Measurements from ENCODE around the gene ENTR1.

The ENTR1 gene

DNA sequence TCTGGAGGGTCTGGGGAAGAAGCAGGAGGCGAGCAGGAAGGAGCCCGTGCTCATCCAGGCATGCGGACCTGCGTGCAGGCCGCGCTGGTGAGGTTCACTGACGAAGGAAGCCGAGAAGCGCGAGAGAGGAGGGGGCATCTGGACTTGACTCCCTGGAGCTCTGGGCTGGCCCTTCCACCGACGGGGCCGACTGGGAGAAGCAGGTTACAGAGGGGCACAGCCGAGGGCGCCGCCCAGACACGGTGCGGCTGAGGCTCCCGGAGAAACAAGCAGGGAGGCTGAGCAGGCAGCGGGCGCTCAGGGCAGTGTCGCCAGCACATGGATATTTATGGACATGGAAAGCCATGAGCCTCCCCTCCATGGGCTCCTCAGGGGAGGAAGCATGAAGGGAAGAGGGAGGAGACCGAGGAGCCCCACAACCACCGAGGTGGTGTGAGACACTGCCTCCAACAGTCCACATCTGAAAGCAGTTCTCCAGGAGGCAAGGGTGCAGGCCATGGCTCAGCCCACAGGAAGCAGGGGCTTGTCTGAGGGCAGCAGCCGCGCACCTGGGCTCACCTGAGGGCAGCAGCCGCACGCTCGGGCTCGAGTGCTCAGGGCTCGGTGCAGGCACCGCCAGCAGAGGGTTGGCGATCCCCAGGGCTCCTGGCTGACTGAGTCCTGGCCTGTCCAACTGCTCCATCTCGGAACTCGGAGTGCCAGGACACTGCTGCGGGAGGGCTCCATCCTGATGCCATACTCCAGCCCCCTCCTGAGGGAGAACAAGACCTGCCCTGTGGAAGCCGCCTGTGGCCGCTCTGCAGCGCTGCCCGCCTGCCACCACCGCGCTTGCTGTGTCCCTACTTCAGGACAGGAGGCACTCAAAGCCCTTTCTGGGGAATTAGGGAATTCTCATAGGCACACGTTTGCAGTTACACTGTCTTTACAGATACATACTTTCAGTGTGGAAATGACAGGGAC is 44.9 kb upstream of the ENTR1 start:
- Histone ChIP-seq H2BK15ac (ENCODE audit: low read depth, poor library complexity, severe bottlenecking) (no peak overlapping the region), H4K91ac (ENCODE audit: low read length) (peak overlapping the region; percentile 28), H2BK120ac (ENCODE audit: low read depth, low read length) (no peak overlapping the region), H3K18ac (ENCODE audit: low read depth in 1 of 2, low read length in 2 of 2) (no peak overlapping the region), H3K23ac (ENCODE audit: low read length in 2 of 2) (no peak overlapping the region), H2BK12ac (ENCODE audit: low read length in 2 of 2) (no peak overlapping the region), H3K79me1 (replicated peaks; ENCODE audit: low read length, poor library complexity, severe bottlenecking) (peaks cover 51% of the 10 kb centered on the region), H3K27ac (ENCODE audit: low read length, poor library complexity, severe bottlenecking) (no peak overlapping the region), H4K8ac (ENCODE audit: low read length) (no peak overlapping the region), H2BK5ac (ENCODE audit: low read depth, low read length, poor library complexity, severe bottlenecking) (no peak overlapping the region), H3K14ac (ENCODE audit: low read length in 2 of 2) (no peak overlapping the region), H2AFZ (ENCODE audit: low read depth, low read length) (no peak overlapping the region), H3K4ac (ENCODE audit: low read depth in 1 of 2, low read length in 2 of 2) (no peak overlapping the region), H2AK5ac (ENCODE audit: low read length, severe bottlenecking) (no peak overlapping the region), H3K36me3 (ENCODE audit: control insufficient read depth in 1 of 2, insufficient read depth in 2 of 2, low read depth in 1 of 2, low read length in 2 of 2) (peaks cover 80 to 88% of the 10 kb centered on the region in 2 experiments), H3K4me1 (ENCODE audit: control insufficient read depth, insufficient read depth, low read depth, low read length) (no peaks in the 10 kb centered on the region), H3K4me2 (ENCODE audit: low read length, poor library complexity, severe bottlenecking) (no peak overlapping the region), H3K9me3 (ENCODE audit: control insufficient read depth, low read length) (no peaks in the 10 kb centered on the region), H3K9ac (ENCODE audit: low read length) (no peak overlapping the region), H3K27me3 (ENCODE audit: control insufficient read depth in 1 of 2, insufficient read depth in 1 of 2, low read length in 2 of 2) (no peaks in the 10 kb centered on the region), H3K4me3 (ENCODE audit: insufficient read depth in 1 of 2, low read depth in 1 of 2, low read length in 2 of 2) (no peak overlapping the region)
- WGBS, result 95% methylated on average over 43 of the region's 43 CpGs
- DNase-seq, result no peak

DNA sequence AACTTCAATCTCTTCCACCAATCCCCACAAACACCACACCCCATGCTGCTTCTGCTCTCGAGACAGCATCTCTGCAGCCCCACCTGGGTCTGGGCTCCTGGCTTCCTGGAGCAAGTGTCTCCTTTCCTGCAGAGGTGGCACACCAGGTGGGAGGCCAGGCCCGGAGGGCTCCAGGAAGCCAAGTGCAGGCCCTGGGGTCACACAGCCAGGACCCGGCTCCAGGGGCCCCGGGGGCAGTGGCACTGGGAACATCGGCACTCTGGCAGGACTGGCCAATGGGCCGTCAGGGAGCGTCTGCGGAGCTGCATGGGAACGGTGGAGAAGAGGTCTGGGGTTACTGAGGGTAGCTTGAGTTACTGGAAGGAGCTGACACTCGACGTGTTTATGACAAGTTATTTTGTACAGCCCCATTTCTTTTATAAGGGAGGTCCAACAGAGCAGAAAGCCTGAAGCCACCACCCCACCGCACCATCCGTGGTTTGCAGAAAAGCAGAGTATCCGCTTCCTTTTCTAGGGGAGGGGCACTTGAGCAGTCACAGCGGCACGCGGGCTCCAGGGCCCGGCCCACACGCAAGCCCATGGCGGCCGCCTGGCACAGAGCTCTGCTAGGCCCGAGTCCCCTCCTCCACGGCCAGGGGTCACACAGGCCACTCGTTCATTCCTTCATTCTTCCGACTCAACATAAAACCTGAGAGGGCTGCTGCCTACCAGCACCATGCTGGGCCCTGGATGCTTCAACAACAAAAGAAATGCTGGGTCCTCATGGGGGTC is 43.8 kb upstream of the ENTR1 start:
- H3K9me3 ChIP-seq (ENCODE audit: control insufficient read depth, low read length), result no peaks in the 10 kb centered on the region
- no peak overlapping the region for H2BK12ac ChIP-seq (ENCODE audit: low read length in 2 of 2)
- H2AK5ac ChIP-seq (ENCODE audit: low read length, severe bottlenecking), result no peak overlapping the region
- no peak overlapping the region for H2AFZ ChIP-seq (ENCODE audit: low read depth, low read length)
- H3K23ac ChIP-seq (ENCODE audit: low read length in 2 of 2), result no peak overlapping the region
- H3K9ac ChIP-seq (ENCODE audit: low read length), result no peak overlapping the region
- H2BK5ac ChIP-seq (ENCODE audit: low read depth, low read length, poor library complexity, severe bottlenecking), result no peak overlapping the region
- no peak overlapping the region for H4K8ac ChIP-seq (ENCODE audit: low read length)
- 96% methylated on average over 25 of the region's 25 CpGs for WGBS
- no peak overlapping the region for H3K4ac ChIP-seq (ENCODE audit: low read depth in 1 of 2, low read length in 2 of 2)
- peaks cover 50% of the 10 kb centered on the region for H3K79me1 ChIP-seq (replicated peaks; ENCODE audit: low read length, poor library complexity, severe bottlenecking)
- no peak overlapping the region for H3K18ac ChIP-seq (ENCODE audit: low read depth in 1 of 2, low read length in 2 of 2)
- H4K91ac ChIP-seq (ENCODE audit: low read length), result no peak overlapping the region
- H2BK120ac ChIP-seq (ENCODE audit: low read depth, low read length), result no peak overlapping the region
- H3K36me3 ChIP-seq (ENCODE audit: control insufficient read depth in 1 of 2, insufficient read depth in 2 of 2, low read depth in 1 of 2, low read length in 2 of 2), result peaks cover 82 to 88% of the 10 kb centered on the region in 2 experiments
- H3K27me3 ChIP-seq (ENCODE audit: control insufficient read depth in 1 of 2, insufficient read depth in 1 of 2, low read length in 2 of 2), result no peaks in the 10 kb centered on the region
- no peak for DNase-seq
- H3K4me2 ChIP-seq (ENCODE audit: low read length, poor library complexity, severe bottlenecking), result no peak overlapping the region
- H2BK15ac ChIP-seq (ENCODE audit: low read depth, poor library complexity, severe bottlenecking), result no peak overlapping the region
- H3K27ac ChIP-seq (ENCODE audit: low read length, poor library complexity, severe bottlenecking), result no peak overlapping the region
- H3K14ac ChIP-seq (ENCODE audit: low read length in 2 of 2), result no peak overlapping the region
- H3K4me1 ChIP-seq (ENCODE audit: control insufficient read depth, insufficient read depth, low read depth, low read length), result no peaks in the 10 kb centered on the region
- H3K4me3 ChIP-seq (ENCODE audit: insufficient read depth in 1 of 2, low read depth in 1 of 2, low read length in 2 of 2), result no peak overlapping the region

GRCh38 chr9:136453326-136453725 is 42.9 kb upstream of the ENTR1 start:
- Histone ChIP-seq H2AK5ac (ENCODE audit: low read length, severe bottlenecking) (no peak overlapping the region), H2BK12ac (ENCODE audit: low read length in 2 of 2) (no peak overlapping the region), H3K27me3 (ENCODE audit: control insufficient read depth in 1 of 2, insufficient read depth in 1 of 2, low read length in 2 of 2) (no peaks in the 10 kb centered on the region), H3K9me3 (ENCODE audit: control insufficient read depth, low read length) (no peaks in the 10 kb centered on the region), H3K23ac (ENCODE audit: low read length in 2 of 2) (no peak overlapping the region), H3K4me1 (ENCODE audit: control insufficient read depth, insufficient read depth, low read depth, low read length) (no peaks in the 10 kb centered on the region), H3K4ac (ENCODE audit: low read depth in 1 of 2, low read length in 2 of 2) (no peak overlapping the region), H3K4me3 (ENCODE audit: insufficient read depth in 1 of 2, low read depth in 1 of 2, low read length in 2 of 2) (no peak overlapping the region), H3K9ac (ENCODE audit: low read length) (no peak overlapping the region), H4K8ac (ENCODE audit: low read length) (no peak overlapping the region), H2AFZ (ENCODE audit: low read depth, low read length) (no peak overlapping the region), H2BK5ac (ENCODE audit: low read depth, low read length, poor library complexity, severe bottlenecking) (no peak overlapping the region), H2BK15ac (ENCODE audit: low read depth, poor library complexity, severe bottlenecking) (no peak overlapping the region), H3K18ac (ENCODE audit: low read depth in 1 of 2, low read length in 2 of 2) (no peak overlapping the region), H3K36me3 (ENCODE audit: control insufficient read depth in 1 of 2, insufficient read depth in 2 of 2, low read depth in 1 of 2, low read length in 2 of 2) (peaks cover 82 to 87% of the 10 kb centered on the region in 2 experiments), H3K4me2 (ENCODE audit: low read length, poor library complexity, severe bottlenecking) (no peak overlapping the region), H3K14ac (ENCODE audit: low read length in 2 of 2) (no peak overlapping the region), H3K27ac (ENCODE audit: low read length, poor library complexity, severe bottlenecking) (no peak overlapping the region), H3K79me1 (replicated peaks; ENCODE audit: low read length, poor library complexity, severe bottlenecking) (peaks cover 52% of the 10 kb centered on the region), H4K91ac (ENCODE audit: low read length) (no peak overlapping the region), H2BK120ac (ENCODE audit: low read depth, low read length) (no peak overlapping the region)
- no peak for DNase-seq
- WGBS, result 97% methylated on average over 11 of the region's 11 CpGs

GRCh38 chr9:136451221-136451877 is 40.9 kb upstream of the ENTR1 start:
- H2AFZ ChIP-seq (ENCODE audit: low read depth, low read length), result no peak overlapping the region
- H4K8ac ChIP-seq (ENCODE audit: low read length), result no peak overlapping the region
- no peak overlapping the region for H2BK12ac ChIP-seq (ENCODE audit: low read length in 2 of 2)
- H3K4me3 ChIP-seq (ENCODE audit: insufficient read depth in 1 of 2, low read depth in 1 of 2, low read length in 2 of 2), result no peak overlapping the region
- DNase-seq, result no peak
- no peaks in the 10 kb centered on the region for H3K9me3 ChIP-seq (ENCODE audit: control insufficient read depth, low read length)
- H4K91ac ChIP-seq (ENCODE audit: low read length), result no peak overlapping the region
- H3K4me1 ChIP-seq (ENCODE audit: control insufficient read depth, insufficient read depth, low read depth, low read length), result no peaks in the 10 kb centered on the region
- no peak overlapping the region for H3K4me2 ChIP-seq (ENCODE audit: low read length, poor library complexity, severe bottlenecking)
- H3K18ac ChIP-seq (ENCODE audit: low read depth in 1 of 2, low read length in 2 of 2), result no peak overlapping the region
- no peaks in the 10 kb centered on the region for H3K27me3 ChIP-seq (ENCODE audit: control insufficient read depth in 1 of 2, insufficient read depth in 1 of 2, low read length in 2 of 2)
- no peak overlapping the region for H2BK120ac ChIP-seq (ENCODE audit: low read depth, low read length)
- H3K9ac ChIP-seq (ENCODE audit: low read length), result no peak overlapping the region
- peaks cover 79 to 88% of the 10 kb centered on the region in 2 experiments for H3K36me3 ChIP-seq (ENCODE audit: control insufficient read depth in 1 of 2, insufficient read depth in 2 of 2, low read depth in 1 of 2, low read length in 2 of 2)
- no peak overlapping the region for H2AK5ac ChIP-seq (ENCODE audit: low read length, severe bottlenecking)
- H2BK5ac ChIP-seq (ENCODE audit: low read depth, low read length, poor library complexity, severe bottlenecking), result no peak overlapping the region
- H3K4ac ChIP-seq (ENCODE audit: low read depth in 1 of 2, low read length in 2 of 2), result no peak overlapping the region
- H3K14ac ChIP-seq (ENCODE audit: low read length in 2 of 2), result no peak overlapping the region
- no peak overlapping the region for H3K27ac ChIP-seq (ENCODE audit: low read length, poor library complexity, severe bottlenecking)
- H3K79me1 ChIP-seq (replicated peaks; ENCODE audit: low read length, poor library complexity, severe bottlenecking), result peaks cover 49% of the 10 kb centered on the region
- H2BK15ac ChIP-seq (ENCODE audit: low read depth, poor library complexity, severe bottlenecking), result no peak overlapping the region
- 93% methylated on average over 25 of the region's 26 CpGs for WGBS
- H3K23ac ChIP-seq (ENCODE audit: low read length in 2 of 2), result no peak overlapping the region
